Measurements from ENCODE around the gene BTNL3.

BTNL3 gene

DNA sequence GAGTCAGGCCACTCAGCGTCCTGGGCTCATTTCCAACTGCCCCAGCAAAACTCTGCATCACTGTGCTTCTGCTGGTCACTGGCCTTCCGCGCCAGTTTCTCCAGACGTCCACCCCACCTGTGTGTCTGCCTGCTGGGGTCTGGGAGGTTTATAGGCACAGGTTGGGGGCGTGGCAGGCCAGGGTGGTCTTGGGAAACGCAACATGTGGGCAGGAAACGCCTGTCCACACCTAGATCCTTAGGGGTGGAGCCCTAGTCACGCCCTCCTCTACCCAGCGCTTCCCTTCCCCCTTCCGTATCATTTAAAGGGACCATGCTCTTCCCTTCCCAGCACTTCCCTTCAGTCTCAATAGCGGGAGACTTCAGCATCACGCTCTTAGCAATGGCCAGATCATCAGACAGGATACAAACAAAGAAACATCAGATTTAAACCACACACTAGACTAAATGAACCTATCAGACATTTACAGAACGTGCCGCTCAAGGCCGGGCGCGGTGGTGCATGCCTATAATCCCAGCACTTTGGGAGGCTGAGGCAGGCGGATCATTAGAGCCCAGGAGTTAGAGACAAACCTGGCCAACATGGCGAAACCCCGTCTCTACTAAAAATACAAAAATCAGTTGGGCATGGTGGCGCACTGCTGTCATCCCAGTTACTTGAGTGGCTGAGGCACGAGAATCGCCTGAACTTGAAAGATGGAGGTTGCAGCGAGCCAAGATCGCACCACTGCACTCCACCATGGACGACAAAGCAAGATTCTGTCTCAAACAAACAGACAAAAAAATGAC lies 39.6 kb downstream of the BTNL3 start:
- no peak overlapping the region for H3K4me3 ChIP-seq (ENCODE audit: low read depth, low read length)
- no peak for DNase-seq (ENCODE audit: low read depth)
- TF ChIP-seq, protein P1, sequence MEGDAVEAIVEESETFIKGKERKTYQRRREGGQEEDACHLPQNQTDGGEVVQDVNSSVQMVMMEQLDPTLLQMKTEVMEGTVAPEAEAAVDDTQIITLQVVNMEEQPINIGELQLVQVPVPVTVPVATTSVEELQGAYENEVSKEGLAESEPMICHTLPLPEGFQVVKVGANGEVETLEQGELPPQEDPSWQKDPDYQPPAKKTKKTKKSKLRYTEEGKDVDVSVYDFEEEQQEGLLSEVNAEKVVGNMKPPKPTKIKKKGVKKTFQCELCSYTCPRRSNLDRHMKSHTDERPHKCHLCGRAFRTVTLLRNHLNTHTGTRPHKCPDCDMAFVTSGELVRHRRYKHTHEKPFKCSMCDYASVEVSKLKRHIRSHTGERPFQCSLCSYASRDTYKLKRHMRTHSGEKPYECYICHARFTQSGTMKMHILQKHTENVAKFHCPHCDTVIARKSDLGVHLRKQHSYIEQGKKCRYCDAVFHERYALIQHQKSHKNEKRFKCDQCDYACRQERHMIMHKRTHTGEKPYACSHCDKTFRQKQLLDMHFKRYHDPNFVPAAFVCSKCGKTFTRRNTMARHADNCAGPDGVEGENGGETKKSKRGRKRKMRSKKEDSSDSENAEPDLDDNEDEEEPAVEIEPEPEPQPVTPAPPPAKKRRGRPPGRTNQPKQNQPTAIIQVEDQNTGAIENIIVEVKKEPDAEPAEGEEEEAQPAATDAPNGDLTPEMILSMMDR (IDR thresholded peaks at IDR 0.05; ENCODE audit: low read depth, low read length) = no peak
- TF ChIP-seq, protein P2, sequence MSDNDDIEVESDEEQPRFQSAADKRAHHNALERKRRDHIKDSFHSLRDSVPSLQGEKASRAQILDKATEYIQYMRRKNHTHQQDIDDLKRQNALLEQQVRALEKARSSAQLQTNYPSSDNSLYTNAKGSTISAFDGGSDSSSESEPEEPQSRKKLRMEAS (IDR thresholded peaks at IDR 0.05; ENCODE audit: low read depth, low read length) = no peak
- no peak for TF ChIP-seq MYC (IDR thresholded peaks at IDR 0.05; ENCODE audit: low read depth, low read length)

DNA sequence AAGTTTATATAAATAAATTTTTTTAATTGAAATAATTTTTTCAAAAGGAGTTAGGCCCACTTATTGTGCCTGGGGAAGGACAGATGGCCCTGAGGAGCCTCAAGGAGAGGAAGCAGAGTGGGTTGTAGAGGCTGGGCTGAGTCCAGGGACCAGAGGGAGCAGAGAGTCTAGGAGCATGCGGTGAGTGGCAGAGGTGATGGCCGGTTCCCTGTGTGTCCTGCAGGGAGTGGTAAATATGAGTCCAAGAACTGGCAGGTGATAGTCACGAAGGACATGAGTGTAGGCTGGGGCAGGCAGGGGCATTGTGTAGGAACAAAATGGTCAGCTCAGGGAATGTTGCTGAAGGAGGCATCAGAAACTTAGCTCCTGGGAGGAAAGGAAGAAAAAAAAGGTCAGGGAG lies 43.1 kb downstream of the BTNL3 start:
- no peak overlapping the region for H3K4me3 ChIP-seq (ENCODE audit: low read depth, low read length)
- TF ChIP-seq, protein P1 (IDR thresholded peaks at IDR 0.05; ENCODE audit: low read depth, low read length) = no peak
- TF ChIP-seq MYC (IDR thresholded peaks at IDR 0.05; ENCODE audit: low read depth, low read length) = no peak
- TF ChIP-seq, protein P2 (IDR thresholded peaks at IDR 0.05; ENCODE audit: low read depth, low read length) = no peak
- TF ChIP-seq POLR2A (IDR thresholded peaks at IDR 0.05; ENCODE audit: extremely low read depth, insufficient read length) = no peak
- DNase-seq (ENCODE audit: low read depth) = no peak

DNA sequence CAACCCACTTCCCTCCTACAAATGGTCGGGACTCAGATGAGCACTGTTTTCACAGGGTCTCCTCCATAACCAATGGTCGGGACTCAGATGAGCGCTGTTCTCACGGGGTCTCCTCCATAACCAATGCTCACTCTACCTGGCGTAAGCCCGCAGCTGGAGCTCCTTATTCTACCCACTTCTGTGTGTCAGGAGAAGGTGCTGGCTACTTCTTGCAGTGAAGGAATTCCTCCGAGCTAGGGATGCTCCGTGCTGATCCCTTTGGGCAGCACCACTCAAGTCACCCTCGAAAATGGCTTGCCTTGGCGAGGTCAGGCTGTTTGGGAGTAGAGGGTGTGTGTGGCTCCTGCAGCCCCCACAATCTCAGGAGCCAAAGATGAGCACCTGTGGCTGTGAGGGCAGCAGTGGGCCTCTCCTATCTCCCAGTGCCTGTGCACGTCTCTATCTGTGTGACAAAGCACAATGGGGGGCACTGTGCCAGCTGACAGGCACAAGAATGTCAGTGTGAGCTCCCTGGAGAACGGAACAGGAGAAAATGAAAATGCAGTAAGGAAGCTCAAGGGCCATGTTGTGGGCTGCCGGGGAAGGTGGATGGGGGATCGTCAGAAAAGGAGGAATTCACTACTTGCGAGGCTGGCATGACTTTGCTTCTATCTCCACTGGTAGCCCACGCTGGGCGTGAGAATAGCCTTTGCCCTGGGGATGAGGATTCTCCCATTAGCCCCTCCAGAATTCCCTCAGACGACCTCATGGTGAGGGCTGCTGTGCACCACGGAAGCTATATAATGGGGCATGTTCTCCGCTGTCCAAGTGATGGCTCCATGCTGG lies 47.6 kb downstream of the BTNL3 start:
- no peak for TF ChIP-seq POLR2A (IDR thresholded peaks at IDR 0.05; ENCODE audit: extremely low read depth, insufficient read length)
- TF ChIP-seq MYC (IDR thresholded peaks at IDR 0.05; ENCODE audit: low read depth, low read length) = no peak
- TF ChIP-seq, protein P1 (IDR thresholded peaks at IDR 0.05; ENCODE audit: low read depth, low read length) = no peak
- TF ChIP-seq, protein P2 (IDR thresholded peaks at IDR 0.05; ENCODE audit: low read depth, low read length) = no peak
- H3K4me3 ChIP-seq (ENCODE audit: low read depth, low read length) = no peak overlapping the region
- DNase-seq (ENCODE audit: low read depth) = no peak

DNA sequence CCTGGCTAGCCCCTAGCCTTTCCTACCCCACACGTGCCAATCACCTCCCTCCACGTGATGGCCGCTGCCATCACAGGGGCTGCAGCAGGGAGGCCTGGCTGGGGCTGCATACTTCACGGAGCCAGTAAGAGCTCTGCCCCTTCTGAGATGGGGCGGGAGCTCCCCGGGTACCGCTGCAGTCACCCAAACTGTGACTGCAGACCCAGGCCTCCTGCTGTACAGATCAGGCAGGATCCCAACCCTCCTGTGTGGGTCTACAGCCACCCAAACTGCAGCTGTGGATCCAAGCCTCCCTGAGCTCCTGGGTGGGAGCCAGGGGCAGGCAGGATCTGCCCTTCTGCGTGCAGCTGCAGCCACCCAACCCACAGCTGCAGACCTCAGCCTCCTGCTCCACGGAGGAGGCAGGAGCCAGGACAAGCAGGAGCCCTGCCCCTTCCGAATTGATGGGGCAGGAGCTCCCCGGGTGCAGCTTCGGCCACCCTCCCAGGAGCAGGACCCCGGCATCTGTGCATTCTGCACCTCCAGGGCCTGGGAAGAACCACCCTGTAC lies 48.2 kb downstream of the BTNL3 start:
- no peak for TF ChIP-seq MYC (IDR thresholded peaks at IDR 0.05; ENCODE audit: low read depth, low read length)
- no peak for TF ChIP-seq POLR2A (IDR thresholded peaks at IDR 0.05; ENCODE audit: extremely low read depth, insufficient read length)
- TF ChIP-seq, protein P2 (IDR thresholded peaks at IDR 0.05; ENCODE audit: low read depth, low read length) = no peak
- TF ChIP-seq, protein P1 (IDR thresholded peaks at IDR 0.05; ENCODE audit: low read depth, low read length) = no peak
- no peak overlapping the region for H3K4me3 ChIP-seq (ENCODE audit: low read depth, low read length)
- no peak for DNase-seq (ENCODE audit: low read depth)

DNA sequence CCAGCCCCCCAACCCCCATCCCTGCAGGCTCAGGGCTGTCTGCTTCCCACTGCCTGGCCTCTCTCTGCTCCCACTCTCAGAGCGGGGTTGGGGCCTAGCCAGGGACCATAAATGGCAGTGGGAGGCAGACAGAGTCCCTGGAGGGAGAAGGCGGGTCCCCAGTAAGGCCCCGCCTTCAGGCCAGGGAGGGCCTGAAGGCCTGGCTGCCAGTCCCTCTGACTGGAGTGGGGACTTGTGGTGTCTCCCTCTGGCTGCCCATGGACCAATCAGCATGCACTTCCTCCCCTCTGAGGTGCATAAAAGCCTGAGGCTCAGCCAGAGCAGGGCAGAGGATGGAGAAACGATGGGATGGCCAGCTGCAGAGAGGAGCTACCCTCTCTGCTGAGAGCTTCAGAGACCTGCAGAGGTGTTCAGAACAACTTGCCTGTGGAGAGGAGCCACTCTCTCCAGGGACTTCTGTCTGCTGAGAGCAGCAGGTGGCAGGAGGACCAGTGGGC lies 48.8 kb downstream of the BTNL3 start:
- no peak for TF ChIP-seq MYC (IDR thresholded peaks at IDR 0.05; ENCODE audit: low read depth, low read length)
- no peak for TF ChIP-seq POLR2A (IDR thresholded peaks at IDR 0.05; ENCODE audit: extremely low read depth, insufficient read length)
- TF ChIP-seq, protein P1 (IDR thresholded peaks at IDR 0.05; ENCODE audit: low read depth, low read length) = no peak
- TF ChIP-seq, protein P2 (IDR thresholded peaks at IDR 0.05; ENCODE audit: low read depth, low read length) = no peak
- H3K4me3 ChIP-seq (ENCODE audit: low read depth, low read length) = no peak overlapping the region
- no peak for DNase-seq (ENCODE audit: low read depth)
